GM12801 (cell line): ENCODE measurements around the gene FER.

ENCODE experiments used
- CTCF ChIP-seq: IDR thresholded peaks from one replicate; pipeline ENCODE4 v1.5.1; 2011; ENCODE audit warnings: control low read depth; ENCODE audit not compliant: insufficient read length; ENCODE audit errors: extremely low read depth

Gene FER

GRCh38 chr5:109239456-109239855 is 491.8 kb downstream of the FER start:
- no peak for TF ChIP-seq CTCF

- TF ChIP-seq CTCF, result no peak
Observed at GRCh38 chr5:109242518-109242917, 494.8 kb downstream of the FER start.

- TF ChIP-seq CTCF, result no peak
Observed at GRCh38 chr5:109246395-109246794, 498.7 kb downstream of the FER start.
